Measurements from ENCODE around the gene TMEM271. TPM values are rescaled to one million over a fixed set of nuclear protein-coding genes. Genes with fewer than 3 reads are reported as not detected.

Gene TMEM271
- total RNA-seq, 2 donors from 2014 or later = not detected

- WGBS, 2 experiments (ENCODE audit: insufficient coverage in 1 of 2, insufficient read length in 1 of 2) = 55 to 71% methylated on average over 9 to 10 of the region's 10 CpGs
- H3K27me3 Mint-ChIP-seq (ENCODE audit: insufficient read depth) = peaks cover 20% of the 10 kb centered on the region
These were observed 34.5 kb upstream of the TMEM271 start for GRCh38 chr4:610411-611261.

GRCh38 chr4:609400-610050, 33.4 kb upstream of the TMEM271 start:
- no peaks in the 10 kb centered on the region for H3K27me3 ChIP-seq (ENCODE audit: control insufficient read depth, insufficient read depth, low read length, poor library complexity, severe bottlenecking)
- Mint-ChIP-seq H3K4me1 (no peaks in the 10 kb centered on the region), H3K9me3 (no peaks in the 10 kb centered on the region), H3K36me3 (ENCODE audit: low read depth) (no peaks in the 10 kb centered on the region), H3K27me3 (ENCODE audit: insufficient read depth) (peaks cover 17% of the 10 kb centered on the region), H3K4me3 (no peak overlapping the region), H3K27ac (no peak overlapping the region)
- H3K27ac ChIP-seq (ENCODE audit: low read depth, low read length) = no peak overlapping the region
- peak; percentile 38 for DNase-seq
- H3K9ac ChIP-seq (ENCODE audit: extremely low read depth, low read length, poor library complexity, severe bottlenecking) = no peak overlapping the region
- H3K9me3 ChIP-seq (ENCODE audit: control insufficient read depth, low read length) = no peaks in the 10 kb centered on the region
- no peak overlapping the region for H3K4me3 ChIP-seq (ENCODE audit: low read length)
- no peaks in the 10 kb centered on the region for H3K36me3 ChIP-seq (ENCODE audit: control insufficient read depth, insufficient read depth, low read length)
- 86 to 88% methylated on average over 8 of the region's 8 CpGs for WGBS, 2 experiments (ENCODE audit: insufficient coverage in 1 of 2, insufficient read length in 1 of 2)
- no peaks in the 10 kb centered on the region for H3K4me1 ChIP-seq (ENCODE audit: control insufficient read depth, insufficient read depth, low read length)
- no peak for TF ChIP-seq CTCF (conservative IDR thresholded peaks at IDR 0.05)

More at GRCh38 chr4:610411-611261, 34.5 kb upstream of the TMEM271 start:
- Histone ChIP-seq H3K36me3 (ENCODE audit: control insufficient read depth, insufficient read depth, low read length) (no peaks in the 10 kb centered on the region), H3K4me3 (ENCODE audit: low read length) (no peak overlapping the region), H3K9ac (ENCODE audit: extremely low read depth, low read length, poor library complexity, severe bottlenecking) (no peak overlapping the region), H3K4me1 (ENCODE audit: control insufficient read depth, insufficient read depth, low read length) (no peaks in the 10 kb centered on the region), H3K9me3 (ENCODE audit: control insufficient read depth, low read length) (no peaks in the 10 kb centered on the region), H3K27me3 (ENCODE audit: control insufficient read depth, insufficient read depth, low read length, poor library complexity, severe bottlenecking) (no peaks in the 10 kb centered on the region), H3K27ac (ENCODE audit: low read depth, low read length) (no peak overlapping the region)
- H3K27ac Mint-ChIP-seq = no peak overlapping the region
- H3K9me3 Mint-ChIP-seq = no peaks in the 10 kb centered on the region
- H3K4me1 Mint-ChIP-seq = no peaks in the 10 kb centered on the region
- no peaks in the 10 kb centered on the region for H3K36me3 Mint-ChIP-seq (ENCODE audit: low read depth)
- DNase-seq = peak; percentile 40
- no peak for TF ChIP-seq CTCF (conservative IDR thresholded peaks at IDR 0.05)
- H3K4me3 Mint-ChIP-seq = no peak overlapping the region

GRCh38 chr4:608236-608635, 32.1 kb upstream of the TMEM271 start:
- Mint-ChIP-seq H3K4me1 (no peaks in the 10 kb centered on the region), H3K27me3 (ENCODE audit: insufficient read depth) (peaks cover 17% of the 10 kb centered on the region), H3K27ac (no peak overlapping the region), H3K4me3 (no peak overlapping the region), H3K36me3 (ENCODE audit: low read depth) (no peaks in the 10 kb centered on the region), H3K9me3 (no peaks in the 10 kb centered on the region)
- no peak overlapping the region for H3K9ac ChIP-seq (ENCODE audit: extremely low read depth, low read length, poor library complexity, severe bottlenecking)
- 64 to 74% methylated on average over 4 to 5 of the region's 7 CpGs for WGBS, 2 experiments (ENCODE audit: insufficient coverage in 1 of 2, insufficient read length in 1 of 2)
- H3K4me3 ChIP-seq (ENCODE audit: low read length) = no peak overlapping the region
- H3K36me3 ChIP-seq (ENCODE audit: control insufficient read depth, insufficient read depth, low read length) = no peaks in the 10 kb centered on the region
- DNase-seq = no peak
- no peak overlapping the region for H3K27ac ChIP-seq (ENCODE audit: low read depth, low read length)
- TF ChIP-seq CTCF (conservative IDR thresholded peaks at IDR 0.05) = no peak
- no peaks in the 10 kb centered on the region for H3K9me3 ChIP-seq (ENCODE audit: control insufficient read depth, low read length)
- no peaks in the 10 kb centered on the region for H3K27me3 ChIP-seq (ENCODE audit: control insufficient read depth, insufficient read depth, low read length, poor library complexity, severe bottlenecking)
- H3K4me1 ChIP-seq (ENCODE audit: control insufficient read depth, insufficient read depth, low read length) = no peaks in the 10 kb centered on the region
